IPS-15b (cell line): ENCODE data around the gene INPP4B.

Experiments
- H3K27me3 ChIP-seq: one replicate; pipeline ENCODE4 v1.6.1; 2013; ENCODE audit warnings: low read length; ENCODE audit not compliant: control insufficient read depth, insufficient read depth
- H3K36me3 ChIP-seq: one replicate; pipeline ENCODE4 v1.6.1; 2013; ENCODE audit warnings: low read length; ENCODE audit not compliant: control insufficient read depth, insufficient read depth
- H3K4me1 ChIP-seq: one replicate; pipeline ENCODE4 v1.6.1; 2013; ENCODE audit warnings: mild to moderate bottlenecking, low read length; ENCODE audit not compliant: control insufficient read depth, insufficient read depth
- H3K4me3 ChIP-seq: one replicate; pipeline ENCODE4 v1.5.1; 2013; ENCODE audit warnings: low read depth, low read length
- H3K9ac ChIP-seq: one replicate; pipeline ENCODE4 v1.6.1; 2013; ENCODE audit warnings: low read depth, mild to moderate bottlenecking, low read length
- H3K9me3 ChIP-seq: one replicate; pipeline ENCODE4 v1.6.1; 2013; ENCODE audit warnings: mild to moderate bottlenecking, low read length; ENCODE audit not compliant: control insufficient read depth, insufficient read depth

Gene INPP4B

DNA sequence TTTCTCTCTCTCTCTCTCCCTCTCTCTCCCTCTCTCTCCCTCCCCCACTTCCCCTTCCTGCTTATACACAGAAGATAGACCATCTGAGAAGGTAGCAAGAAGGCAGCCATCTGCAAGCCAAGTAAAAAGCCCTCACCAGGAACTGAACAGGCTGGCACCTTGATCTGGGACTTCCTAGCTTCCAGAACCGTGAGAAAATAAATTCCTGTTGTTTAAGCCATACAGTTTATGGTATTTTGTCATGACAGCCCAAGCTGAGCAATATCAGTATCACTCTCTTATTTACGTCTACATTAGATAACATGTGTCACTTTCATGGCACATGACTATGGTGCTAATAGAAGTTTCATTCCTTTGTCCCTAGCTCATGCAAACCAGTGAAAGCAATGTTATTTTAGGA, 581.1 kb downstream of the INPP4B start:
- no peaks in the 10 kb centered on the region for H3K36me3 ChIP-seq
- no peaks in the 10 kb centered on the region for H3K27me3 ChIP-seq
- H3K4me1 ChIP-seq, result peaks cover 8% of the 10 kb centered on the region
- no peak overlapping the region for H3K9ac ChIP-seq
- H3K9me3 ChIP-seq, result no peaks in the 10 kb centered on the region
- no peak overlapping the region for H3K4me3 ChIP-seq

DNA sequence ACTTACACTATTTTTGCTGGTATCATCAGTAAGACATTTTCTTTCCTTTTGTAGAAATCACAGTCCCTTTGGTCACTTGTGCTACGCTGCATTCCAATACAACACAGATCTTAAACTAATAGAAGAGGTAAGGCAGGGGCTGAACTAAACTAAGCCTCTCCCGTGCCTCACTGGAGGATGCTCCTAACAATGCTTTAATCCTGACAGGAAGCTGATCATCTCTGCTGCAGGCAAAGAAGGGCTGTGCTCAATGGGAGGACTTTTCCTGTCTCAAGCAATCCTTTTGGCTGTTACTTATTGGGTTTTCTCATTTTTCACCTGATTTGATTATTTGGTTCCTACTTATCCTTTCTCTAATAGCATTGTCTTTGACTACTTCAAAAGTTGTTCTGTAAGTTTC, 583.1 kb downstream of the INPP4B start:
- Histone ChIP-seq H3K9ac (no peak overlapping the region), H3K4me3 (no peak overlapping the region), H3K9me3 (no peaks in the 10 kb centered on the region), H3K4me1 (no peaks in the 10 kb centered on the region), H3K27me3 (no peaks in the 10 kb centered on the region), H3K36me3 (no peaks in the 10 kb centered on the region)

DNA sequence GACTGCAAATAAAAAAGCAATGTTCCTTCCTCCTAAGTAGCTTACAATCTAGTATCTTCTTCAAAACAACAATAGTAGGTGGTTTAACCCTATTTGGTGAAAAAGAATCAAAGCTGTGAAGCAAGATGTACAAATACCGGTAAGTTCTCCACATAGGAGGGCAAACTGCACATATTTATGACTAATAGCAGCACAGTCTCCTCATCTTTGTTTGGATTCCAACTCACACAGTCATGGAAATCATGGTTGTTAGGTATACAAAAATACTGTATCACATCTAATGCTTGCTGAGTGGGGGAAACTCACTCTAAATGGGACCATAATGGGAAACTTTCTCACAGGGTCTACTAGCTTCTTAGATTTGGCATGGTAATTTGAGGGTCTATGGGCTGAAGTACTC, 597.2 kb downstream of the INPP4B start:
- Histone ChIP-seq H3K9ac (no peak overlapping the region), H3K27me3 (no peaks in the 10 kb centered on the region), H3K4me3 (no peak overlapping the region), H3K9me3 (no peaks in the 10 kb centered on the region), H3K4me1 (no peaks in the 10 kb centered on the region), H3K36me3 (no peaks in the 10 kb centered on the region)

DNA sequence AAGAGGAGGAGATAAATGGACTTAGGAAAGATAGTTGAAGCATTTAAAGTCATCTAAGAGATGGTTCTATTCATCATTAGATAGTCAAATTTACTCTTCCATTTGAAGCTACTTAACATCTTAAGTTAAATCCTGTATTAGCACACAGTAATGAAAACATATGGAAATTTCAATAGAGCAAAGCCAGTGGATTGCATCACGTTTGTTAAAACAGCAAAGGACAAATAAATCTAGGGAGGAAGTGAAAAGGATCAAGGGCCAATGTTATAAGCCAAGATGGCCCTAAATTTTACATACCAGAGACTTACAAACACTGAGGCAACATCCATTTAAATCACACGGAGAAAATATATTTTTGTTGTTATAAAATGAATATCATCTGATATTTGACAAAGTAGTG, 602.8 kb downstream of the INPP4B start:
- H3K9me3 ChIP-seq, result no peaks in the 10 kb centered on the region
- no peak overlapping the region for H3K4me3 ChIP-seq
- no peak overlapping the region for H3K9ac ChIP-seq
- no peaks in the 10 kb centered on the region for H3K27me3 ChIP-seq
- no peaks in the 10 kb centered on the region for H3K36me3 ChIP-seq
- no peaks in the 10 kb centered on the region for H3K4me1 ChIP-seq

DNA sequence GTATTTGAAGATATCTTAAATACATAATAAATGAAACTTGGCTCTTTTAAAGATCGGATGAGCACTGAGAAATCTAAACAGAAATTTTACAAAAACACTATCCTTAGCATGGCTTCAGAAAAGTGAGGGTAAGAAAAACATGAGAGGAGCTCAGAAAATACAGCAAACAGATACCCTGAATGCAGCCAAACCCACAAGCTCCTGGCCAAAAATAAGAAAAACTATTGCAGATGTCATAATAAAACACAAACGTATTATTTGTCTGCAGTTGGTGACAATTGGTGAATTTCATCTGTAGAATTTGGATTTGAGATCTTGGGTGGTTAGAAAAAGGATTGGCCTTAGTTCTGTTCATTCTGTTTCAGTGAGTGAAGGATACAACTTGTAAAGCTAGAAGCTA, 603.9 kb downstream of the INPP4B start:
- Histone ChIP-seq H3K4me1 (no peaks in the 10 kb centered on the region), H3K9me3 (no peaks in the 10 kb centered on the region), H3K27me3 (no peaks in the 10 kb centered on the region), H3K36me3 (no peaks in the 10 kb centered on the region), H3K4me3 (no peak overlapping the region), H3K9ac (no peak overlapping the region)

DNA sequence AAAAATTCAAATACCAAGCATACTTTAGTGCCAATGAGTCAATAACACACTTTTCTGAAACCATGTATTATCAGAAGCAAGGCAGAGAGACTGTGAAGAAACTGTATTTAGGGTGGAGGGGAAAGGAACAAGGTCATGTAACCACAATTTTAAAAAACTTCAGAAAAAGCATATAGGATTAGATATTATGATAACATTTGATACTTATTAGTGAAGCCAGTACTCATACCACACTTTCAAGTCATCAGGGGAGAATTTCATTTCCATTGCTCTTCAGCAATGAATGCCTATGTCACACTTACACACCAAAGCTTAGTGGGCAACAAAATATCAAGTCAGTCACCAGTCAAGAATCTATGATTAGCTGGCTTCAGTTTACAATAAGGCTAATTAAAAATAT, 607.5 kb downstream of the INPP4B start:
- H3K4me3 ChIP-seq, result no peak overlapping the region
- no peak overlapping the region for H3K9ac ChIP-seq
- no peaks in the 10 kb centered on the region for H3K4me1 ChIP-seq
- H3K27me3 ChIP-seq, result no peaks in the 10 kb centered on the region
- H3K36me3 ChIP-seq, result no peaks in the 10 kb centered on the region
- H3K9me3 ChIP-seq, result no peaks in the 10 kb centered on the region

DNA sequence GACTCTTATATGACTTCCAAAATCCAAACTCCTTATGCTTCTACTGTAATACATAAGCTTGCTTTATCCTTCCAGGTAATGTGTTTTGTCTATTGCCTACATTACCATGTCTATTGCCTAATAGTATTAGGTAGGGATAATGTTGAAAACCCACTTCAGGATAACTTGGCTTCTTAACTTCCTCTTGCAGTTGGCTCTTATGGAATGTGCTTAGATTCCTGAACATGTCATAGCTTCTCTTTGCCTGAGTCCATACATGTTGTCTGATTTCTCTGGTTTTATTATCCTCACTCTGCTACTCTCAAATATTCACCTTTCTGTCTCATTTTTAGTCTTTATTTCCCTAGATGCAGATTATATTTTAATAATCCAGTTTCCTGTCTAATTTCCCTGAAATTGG, 609.8 kb downstream of the INPP4B start:
- H3K9me3 ChIP-seq, result no peaks in the 10 kb centered on the region
- no peaks in the 10 kb centered on the region for H3K36me3 ChIP-seq
- no peaks in the 10 kb centered on the region for H3K4me1 ChIP-seq
- no peak overlapping the region for H3K9ac ChIP-seq
- no peaks in the 10 kb centered on the region for H3K27me3 ChIP-seq
- no peak overlapping the region for H3K4me3 ChIP-seq

DNA sequence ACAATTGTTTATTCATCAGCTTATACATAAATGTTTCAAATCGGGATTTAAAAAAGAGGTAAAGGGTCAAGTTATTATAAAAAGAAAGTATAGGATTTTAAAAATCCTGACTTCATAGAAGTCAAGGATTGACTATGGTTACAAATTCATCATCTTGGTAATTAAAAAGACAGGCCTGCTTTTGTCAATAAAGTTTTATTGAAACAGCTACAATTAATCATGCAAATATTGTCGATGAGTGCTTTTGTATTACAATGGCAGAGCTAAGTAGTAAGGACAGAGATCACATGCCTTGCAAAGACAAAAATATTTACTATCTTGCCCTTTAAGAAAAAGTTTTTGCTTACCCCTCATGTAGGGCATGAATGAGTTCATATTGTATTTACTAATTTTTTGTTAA, 614.3 kb downstream of the INPP4B start:
- Histone ChIP-seq H3K9me3 (no peaks in the 10 kb centered on the region), H3K36me3 (no peaks in the 10 kb centered on the region), H3K4me3 (no peak overlapping the region), H3K27me3 (no peaks in the 10 kb centered on the region), H3K9ac (no peak overlapping the region), H3K4me1 (no peaks in the 10 kb centered on the region)

DNA sequence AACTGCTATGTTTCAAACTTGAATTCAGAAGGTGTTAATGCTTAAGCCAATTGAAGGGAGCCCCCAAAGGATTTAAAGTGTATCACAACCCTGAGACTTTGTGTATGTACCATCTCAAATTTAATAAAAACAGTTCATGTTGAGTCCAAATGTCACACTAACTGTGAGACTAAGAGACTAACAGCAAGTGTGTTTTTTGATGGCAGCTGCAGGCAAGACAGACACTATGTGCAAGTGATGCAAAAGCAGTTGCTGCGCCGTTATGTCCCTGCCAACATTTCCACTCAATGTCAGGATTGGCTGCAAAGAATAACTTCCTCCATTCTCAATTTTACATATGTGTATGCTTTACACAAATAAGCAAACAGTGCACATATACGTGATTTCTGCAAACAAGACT, 615.1 kb downstream of the INPP4B start:
- Histone ChIP-seq H3K4me1 (no peaks in the 10 kb centered on the region), H3K4me3 (no peak overlapping the region), H3K36me3 (no peaks in the 10 kb centered on the region), H3K9me3 (no peaks in the 10 kb centered on the region), H3K27me3 (no peaks in the 10 kb centered on the region), H3K9ac (no peak overlapping the region)

DNA sequence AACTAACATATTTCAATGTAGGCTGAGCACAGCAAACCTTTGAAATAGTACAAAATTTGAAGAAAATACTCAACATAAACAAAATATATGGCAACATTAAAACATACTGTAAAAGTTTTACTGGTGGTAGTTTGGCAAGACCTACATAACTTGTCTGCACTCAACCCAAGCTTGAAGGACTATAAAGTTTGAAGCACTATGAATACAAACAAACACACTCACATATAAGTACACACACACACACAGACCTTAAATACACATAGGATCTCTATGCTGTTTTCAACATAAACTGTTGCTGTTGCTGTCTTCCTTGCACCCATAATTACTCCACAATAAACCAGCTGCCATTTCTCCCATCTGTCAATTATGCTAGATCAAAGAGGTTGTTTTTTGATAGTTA, 620.1 kb downstream of the INPP4B start:
- H3K27me3 ChIP-seq, result no peaks in the 10 kb centered on the region
- no peak overlapping the region for H3K9ac ChIP-seq
- no peak overlapping the region for H3K4me3 ChIP-seq
- H3K36me3 ChIP-seq, result no peaks in the 10 kb centered on the region
- no peaks in the 10 kb centered on the region for H3K4me1 ChIP-seq
- H3K9me3 ChIP-seq, result no peaks in the 10 kb centered on the region

DNA sequence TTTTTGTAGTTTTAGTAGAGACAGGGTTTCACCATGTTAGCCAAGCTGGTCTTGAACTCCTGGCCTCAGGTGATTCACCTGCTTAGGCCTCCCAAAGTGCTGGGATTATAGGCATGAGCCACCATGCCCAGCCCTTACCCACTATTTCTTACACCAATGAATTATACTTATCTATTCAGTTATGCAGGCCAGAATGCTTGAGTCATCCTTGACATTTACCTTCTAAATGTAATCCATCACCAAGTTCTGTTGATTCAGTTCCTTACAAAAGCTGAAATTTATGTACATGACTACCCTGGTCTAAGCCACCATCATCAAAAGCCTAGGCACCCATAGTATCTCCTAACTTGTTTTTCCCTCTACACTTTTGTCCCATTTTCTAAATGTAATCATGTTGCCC, 624.0 kb downstream of the INPP4B start:
- Histone ChIP-seq H3K4me3 (no peak overlapping the region), H3K36me3 (no peaks in the 10 kb centered on the region), H3K9me3 (no peaks in the 10 kb centered on the region), H3K9ac (no peak overlapping the region), H3K27me3 (no peaks in the 10 kb centered on the region), H3K4me1 (no peaks in the 10 kb centered on the region)

DNA sequence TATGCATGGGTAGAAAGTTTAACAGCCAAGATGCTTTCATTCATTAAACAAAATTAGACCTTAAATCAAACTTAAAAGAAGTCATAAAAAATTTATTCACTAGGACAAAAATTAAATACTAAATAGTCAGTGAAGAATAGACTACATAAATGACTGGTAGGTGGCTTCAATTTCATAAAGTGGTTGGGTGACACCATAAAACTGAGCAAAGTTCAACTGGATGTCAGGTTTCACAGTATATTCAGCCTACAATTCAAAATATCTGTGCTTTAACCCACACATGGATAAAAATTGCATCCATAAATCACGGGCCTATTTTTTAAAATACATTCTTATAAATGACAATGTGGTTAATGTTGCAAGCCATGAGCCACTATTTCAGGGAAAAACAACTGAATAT, 627.4 kb downstream of the INPP4B start:
- no peak overlapping the region for H3K4me3 ChIP-seq
- no peaks in the 10 kb centered on the region for H3K27me3 ChIP-seq
- H3K36me3 ChIP-seq, result no peaks in the 10 kb centered on the region
- H3K9ac ChIP-seq, result no peak overlapping the region
- H3K9me3 ChIP-seq, result no peaks in the 10 kb centered on the region
- H3K4me1 ChIP-seq, result no peaks in the 10 kb centered on the region

DNA sequence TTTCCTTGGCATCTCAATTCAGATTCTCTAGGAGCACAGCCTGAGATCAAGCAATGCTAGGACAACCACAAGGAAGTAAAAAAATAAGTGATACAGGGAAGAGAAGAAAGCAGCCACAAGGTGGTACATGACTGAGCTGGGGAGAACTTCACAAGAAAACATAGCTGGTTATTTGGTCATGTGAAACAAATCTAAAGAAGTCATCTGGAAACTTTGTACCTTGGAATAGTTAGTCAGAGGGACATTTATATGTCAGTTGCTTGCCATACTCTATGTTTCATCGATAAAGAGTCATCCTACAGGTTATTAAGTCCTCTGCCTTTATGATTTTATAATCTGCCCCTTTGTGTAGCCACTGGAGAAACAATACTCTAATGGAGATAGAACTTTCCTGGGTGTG, 634.7 kb downstream of the INPP4B start:
- no peaks in the 10 kb centered on the region for H3K27me3 ChIP-seq
- no peak overlapping the region for H3K4me3 ChIP-seq
- H3K9ac ChIP-seq, result no peak overlapping the region
- no peaks in the 10 kb centered on the region for H3K4me1 ChIP-seq
- no peaks in the 10 kb centered on the region for H3K9me3 ChIP-seq
- H3K36me3 ChIP-seq, result no peaks in the 10 kb centered on the region
